ENCODE data around the gene NARF. TPM values are rescaled to one million over a fixed set of nuclear protein-coding genes. Genes with fewer than 3 reads are reported as not detected.

Gene NARF
- total and polyA plus RNA-seq, 2 donors (not counting 1 experiment from before 2014, with no cell fraction given): 92.4 to 103 TPM

DNA sequence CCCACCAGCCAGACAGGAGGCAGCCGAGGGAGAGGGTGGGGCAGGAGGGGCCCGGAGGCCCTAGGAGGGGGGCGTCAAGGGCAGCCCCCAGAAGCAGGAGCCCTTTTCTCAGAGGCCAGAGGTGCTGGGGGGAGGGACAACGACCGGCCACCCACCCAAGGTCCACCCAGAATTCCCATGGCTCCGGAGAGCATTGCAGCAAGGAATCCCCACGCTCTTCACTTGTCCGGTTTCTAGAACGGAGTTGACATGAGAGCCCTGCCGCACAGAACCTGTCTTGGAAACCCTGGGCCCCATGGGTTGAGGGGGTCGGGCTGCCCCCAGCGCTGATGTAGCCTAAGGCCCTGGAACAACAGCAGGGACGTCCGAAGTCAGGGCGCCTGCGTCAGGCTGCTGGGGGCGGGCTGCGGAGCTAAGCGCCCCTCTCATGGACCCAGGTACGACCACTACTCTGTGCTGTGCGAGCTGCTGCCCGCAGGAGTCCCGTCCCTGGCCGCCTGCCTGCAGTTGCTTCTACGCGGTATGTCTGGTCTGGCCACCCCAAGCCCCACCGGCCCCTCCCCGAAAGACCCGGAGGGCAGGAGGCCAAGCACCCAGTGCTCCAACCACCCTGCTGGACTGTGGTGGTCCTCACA is 19.2 kb upstream of the NARF start:
- Histone ChIP-seq H3K79me2 (ENCODE audit: control insufficient read depth, insufficient read depth, low read length) (peaks cover 79% of the 10 kb centered on the region), H3K4me3 (ENCODE audit: control extremely low read depth in 1 of 5, extremely low read depth in 1 of 5, insufficient read depth in 1 of 5, low read depth in 2 of 5, low read length in 4 of 5) (no peak overlapping the region), H3K36me3 (replicated peaks in 1 of 2; ENCODE audit: control extremely low read depth in 1 of 2, control insufficient read depth in 1 of 2, extremely low read depth in 1 of 2, insufficient read depth in 2 of 2, low read length in 1 of 2) (peaks cover 0 to 65% of the 10 kb centered on the region in 2 experiments), H3K9me3 (ENCODE audit: control extremely low read depth in 1 of 3, control insufficient read depth in 2 of 3, insufficient read depth in 1 of 3, low read length in 2 of 3) (no peaks in the 10 kb centered on the region), H3K9ac (ENCODE audit: low read length) (no peak overlapping the region), H3K27ac (ENCODE audit: low read length in 2 of 2) (peak overlapping the region in 1 of 2 donors; percentile 78), H3K4me2 (replicated peaks; ENCODE audit: low read depth, low read length, poor library complexity, severe bottlenecking) (peak overlapping the region; percentile 64), H3K4me1 (ENCODE audit: control insufficient read depth in 2 of 2, insufficient read depth in 2 of 2, low read length in 2 of 2) (peaks cover 32 to 72% of the 10 kb centered on the region in 2 donors), H4K20me1 (ENCODE audit: control insufficient read depth, insufficient read depth, low read length, poor library complexity, severe bottlenecking) (peaks cover 82% of the 10 kb centered on the region), H3K27me3 (replicated peaks in 1 of 4; ENCODE audit: control extremely low read depth in 1 of 4, control insufficient read depth in 3 of 4, insufficient read depth in 4 of 4, low read length in 3 of 4) (no peaks in the 10 kb centered on the region), H2AFZ (ENCODE audit: insufficient read depth, low read depth, low read length, poor library complexity, severe bottlenecking) (no peak overlapping the region)
- H3K4me1 Mint-ChIP-seq: peaks cover 45% of the 10 kb centered on the region
- 94% methylated on average over 29 of the region's 29 CpGs for WGBS (ENCODE audit: insufficient coverage)
- TF ChIP-seq, protein P1, sequence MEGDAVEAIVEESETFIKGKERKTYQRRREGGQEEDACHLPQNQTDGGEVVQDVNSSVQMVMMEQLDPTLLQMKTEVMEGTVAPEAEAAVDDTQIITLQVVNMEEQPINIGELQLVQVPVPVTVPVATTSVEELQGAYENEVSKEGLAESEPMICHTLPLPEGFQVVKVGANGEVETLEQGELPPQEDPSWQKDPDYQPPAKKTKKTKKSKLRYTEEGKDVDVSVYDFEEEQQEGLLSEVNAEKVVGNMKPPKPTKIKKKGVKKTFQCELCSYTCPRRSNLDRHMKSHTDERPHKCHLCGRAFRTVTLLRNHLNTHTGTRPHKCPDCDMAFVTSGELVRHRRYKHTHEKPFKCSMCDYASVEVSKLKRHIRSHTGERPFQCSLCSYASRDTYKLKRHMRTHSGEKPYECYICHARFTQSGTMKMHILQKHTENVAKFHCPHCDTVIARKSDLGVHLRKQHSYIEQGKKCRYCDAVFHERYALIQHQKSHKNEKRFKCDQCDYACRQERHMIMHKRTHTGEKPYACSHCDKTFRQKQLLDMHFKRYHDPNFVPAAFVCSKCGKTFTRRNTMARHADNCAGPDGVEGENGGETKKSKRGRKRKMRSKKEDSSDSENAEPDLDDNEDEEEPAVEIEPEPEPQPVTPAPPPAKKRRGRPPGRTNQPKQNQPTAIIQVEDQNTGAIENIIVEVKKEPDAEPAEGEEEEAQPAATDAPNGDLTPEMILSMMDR (IDR thresholded peaks at IDR 0.05): no peak
- TF ChIP-seq EZH2 (IDR thresholded peaks at IDR 0.05; ENCODE audit: borderline replicate concordance, insufficient read depth, low read depth, low read length, poor library complexity, severe bottlenecking): no peak
- intact Hi-C loops (cut with micrococcal nuclease): no loop called here
- no peaks in the 10 kb centered on the region for H3K27me3 Mint-ChIP-seq
- H3K27ac Mint-ChIP-seq: peak overlapping the region; percentile 10
- CTCF ChIA-PET: interaction anchor here (1.0 kb wide), 1 partner anchor 112 kb away, joined by 3 read pairs; no protein-coding TSS in a partner anchor
- no peak overlapping the region for H3K4me3 Mint-ChIP-seq
- DNase-seq: no peak
- POLR2A ChIA-PET: interaction anchor here (0.6 kb wide), 2 partner anchors 225 to 311 kb away, joined by 3 read pairs; no protein-coding TSS in a partner anchor
- no peaks in the 10 kb centered on the region for H3K9me3 Mint-ChIP-seq (ENCODE audit: insufficient read depth)
- ATAC-seq (ENCODE audit: low read depth): no peak

DNA sequence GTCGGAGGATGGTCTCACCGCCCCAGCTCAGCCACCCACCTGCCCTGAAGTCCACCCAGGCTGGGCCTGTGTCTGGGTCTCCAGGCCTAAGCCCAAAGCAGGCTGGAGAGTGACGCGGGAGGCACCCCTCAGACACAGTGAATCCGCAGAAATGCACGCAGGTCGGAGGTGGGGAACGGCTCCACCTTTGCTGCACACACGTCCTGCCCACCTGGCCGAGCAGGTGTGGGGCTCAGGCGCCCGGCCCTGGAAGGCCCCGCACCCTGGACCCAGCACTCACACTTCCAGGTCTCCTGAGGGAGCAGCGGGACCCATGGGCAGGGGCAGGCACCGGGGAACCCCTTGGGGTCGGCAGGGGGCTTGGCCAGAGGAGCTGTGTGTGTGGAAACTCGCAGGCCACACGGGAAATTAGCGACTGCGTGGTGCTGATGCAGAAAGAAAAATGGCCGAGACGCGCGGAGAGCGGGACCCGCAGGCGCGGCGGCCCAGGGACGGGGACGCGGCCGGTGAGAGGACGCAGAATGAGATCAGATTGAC is 18.6 kb upstream of the NARF start:
- Mint-ChIP-seq H3K4me1 (peaks cover 42% of the 10 kb centered on the region), H3K9me3 (ENCODE audit: insufficient read depth) (no peaks in the 10 kb centered on the region), H3K27ac (peak overlapping the region; percentile 91), H3K4me3 (peak overlapping the region; percentile 78), H3K27me3 (no peaks in the 10 kb centered on the region)
- no peaks in the 10 kb centered on the region for H3K27me3 ChIP-seq (replicated peaks in 1 of 4; ENCODE audit: control extremely low read depth in 1 of 4, control insufficient read depth in 3 of 4, insufficient read depth in 4 of 4, low read length in 3 of 4)
- DNase-seq (no peak), ATAC-seq (ENCODE audit: low read depth) (no peak)
- TF ChIP-seq, protein P1 (IDR thresholded peaks at IDR 0.05): no peak
- H3K36me3 ChIP-seq (replicated peaks in 1 of 2; ENCODE audit: control extremely low read depth in 1 of 2, control insufficient read depth in 1 of 2, extremely low read depth in 1 of 2, insufficient read depth in 2 of 2, low read length in 1 of 2): peaks cover 0 to 71% of the 10 kb centered on the region in 2 experiments
- H3K9me3 ChIP-seq (ENCODE audit: control extremely low read depth in 1 of 3, control insufficient read depth in 2 of 3, insufficient read depth in 1 of 3, low read length in 2 of 3): no peaks in the 10 kb centered on the region
- peak overlapping the region; percentile 64 for H3K4me2 ChIP-seq (replicated peaks; ENCODE audit: low read depth, low read length, poor library complexity, severe bottlenecking)
- peaks cover 27 to 70% of the 10 kb centered on the region in 2 donors for H3K4me1 ChIP-seq (ENCODE audit: control insufficient read depth in 2 of 2, insufficient read depth in 2 of 2, low read length in 2 of 2)
- H3K9ac ChIP-seq (ENCODE audit: low read length): peak overlapping the region; percentile 35
- WGBS (ENCODE audit: insufficient coverage): 95% methylated on average over 16 of the region's 34 CpGs
- H4K20me1 ChIP-seq (ENCODE audit: control insufficient read depth, insufficient read depth, low read length, poor library complexity, severe bottlenecking): peaks cover 88% of the 10 kb centered on the region
- intact Hi-C loops (cut with micrococcal nuclease): no loop called here
- ChIA-PET CTCF (no interaction called here), POLR2A (interaction anchor here (1.2 kb wide), 1 partner anchor 10 kb away, joined by 4 read pairs; no protein-coding TSS in a partner anchor)
- no peak overlapping the region for H2AFZ ChIP-seq (ENCODE audit: insufficient read depth, low read depth, low read length, poor library complexity, severe bottlenecking)
- H3K27ac ChIP-seq (ENCODE audit: low read length in 2 of 2): peak overlapping the region; percentile 43 to 78
- peaks cover 85% of the 10 kb centered on the region for H3K79me2 ChIP-seq (ENCODE audit: control insufficient read depth, insufficient read depth, low read length)
- peak overlapping the region in 1 of 5 experiments; percentile 45 for H3K4me3 ChIP-seq (ENCODE audit: control extremely low read depth in 1 of 5, extremely low read depth in 1 of 5, insufficient read depth in 1 of 5, low read depth in 2 of 5, low read length in 4 of 5)
